ENCODE measurements around the gene SDK1.
"Not testable (repeated sequence)": the region's sequence is repeated elsewhere in the genome, so short reads cannot be mapped to it uniquely, and the experiment has no call there.

Gene SDK1

DNA sequence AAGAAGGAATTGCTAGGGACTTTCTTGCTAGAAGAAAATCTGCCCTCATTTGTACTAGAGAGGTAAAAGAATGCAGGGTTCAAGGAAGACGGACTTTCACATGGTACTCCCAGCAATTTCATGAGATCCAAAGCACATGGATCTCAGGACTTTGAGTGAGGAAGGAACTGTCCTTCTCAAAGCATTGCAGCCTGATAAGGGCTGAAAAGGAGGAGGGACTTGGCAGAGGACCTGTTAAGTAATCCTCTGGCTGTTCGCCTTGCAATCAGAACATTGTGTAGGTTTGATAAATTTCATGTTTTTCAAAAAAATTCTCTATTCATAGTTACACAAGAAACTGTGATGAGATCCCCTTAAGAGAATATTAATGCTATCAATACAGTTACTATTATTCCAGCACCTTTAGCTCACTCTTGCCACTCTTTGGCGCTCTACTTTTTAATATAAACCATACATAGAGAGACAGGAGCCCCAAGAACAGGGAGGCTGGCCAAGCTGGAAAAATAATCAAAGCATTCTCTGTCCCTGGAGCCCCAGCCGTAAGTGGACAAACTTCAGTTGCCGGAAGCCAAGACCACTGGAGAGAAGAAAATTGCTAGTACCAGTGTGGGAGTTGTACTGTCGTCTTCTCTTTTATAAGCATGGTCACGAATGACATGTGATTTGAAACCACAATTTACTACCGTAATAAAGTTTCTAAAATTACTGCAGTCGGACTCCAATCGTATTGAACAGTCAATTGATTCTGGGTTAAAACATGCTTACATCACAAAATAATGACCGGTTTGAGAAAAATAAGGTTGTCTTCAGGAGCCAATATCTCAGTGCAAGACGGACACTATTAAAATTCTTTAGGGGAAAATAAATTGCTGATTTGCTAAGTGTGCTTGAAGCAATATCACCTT lies 424.4 kb downstream of the SDK1 start:
- no peak for DNase-seq (ENCODE audit: low spot score)

DNA sequence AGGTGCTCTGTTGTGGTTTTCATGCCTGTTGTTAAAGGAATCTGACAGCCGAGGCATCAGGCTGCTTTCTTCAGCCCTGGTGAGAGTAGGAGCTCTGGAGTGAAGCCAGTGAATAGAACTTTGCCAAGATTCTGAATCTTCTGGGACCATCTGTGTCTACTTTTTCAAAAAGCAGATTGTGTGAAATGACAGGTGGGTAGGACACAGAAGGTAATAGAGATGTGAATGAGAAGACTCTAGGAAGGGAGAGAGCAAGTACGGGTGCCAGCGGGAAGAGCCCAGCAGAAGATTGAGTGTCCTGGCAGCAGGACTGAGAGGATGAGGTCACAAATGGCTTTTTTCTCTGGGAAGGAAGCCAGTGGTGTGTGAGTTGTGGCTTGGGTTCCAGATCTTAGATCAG lies 429.2 kb downstream of the SDK1 start:
- no peak for DNase-seq (ENCODE audit: low spot score)

DNA sequence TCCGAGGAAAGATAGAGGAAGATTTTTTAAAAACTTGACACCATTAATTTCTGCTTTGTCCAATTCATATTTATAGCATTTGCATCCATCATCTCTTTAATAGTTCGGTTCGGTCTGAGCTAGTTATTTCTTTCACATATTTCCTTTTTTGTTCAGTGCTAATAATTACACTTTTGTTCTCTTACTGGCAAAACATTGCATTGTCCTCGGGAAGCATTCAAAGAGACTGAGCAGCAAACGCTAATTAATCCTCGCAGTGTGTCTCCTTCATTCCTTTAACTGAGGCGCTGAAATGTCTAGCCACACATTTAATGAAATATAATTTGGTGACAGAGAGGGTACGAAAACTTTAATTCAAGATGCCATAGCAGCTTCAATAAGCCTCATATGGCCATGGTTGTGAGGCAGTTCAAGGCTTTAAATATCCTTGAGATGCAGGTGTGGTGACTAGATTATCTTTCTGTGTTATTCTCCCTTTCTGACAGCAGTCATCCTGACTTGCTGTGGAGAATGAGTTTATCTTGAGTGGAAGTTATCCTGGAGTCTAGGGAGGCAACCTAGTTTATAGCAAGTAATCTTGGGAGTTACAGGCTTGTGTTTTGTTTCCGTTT lies 431.4 kb downstream of the SDK1 start:
- no peak for DNase-seq (ENCODE audit: low spot score)

DNA sequence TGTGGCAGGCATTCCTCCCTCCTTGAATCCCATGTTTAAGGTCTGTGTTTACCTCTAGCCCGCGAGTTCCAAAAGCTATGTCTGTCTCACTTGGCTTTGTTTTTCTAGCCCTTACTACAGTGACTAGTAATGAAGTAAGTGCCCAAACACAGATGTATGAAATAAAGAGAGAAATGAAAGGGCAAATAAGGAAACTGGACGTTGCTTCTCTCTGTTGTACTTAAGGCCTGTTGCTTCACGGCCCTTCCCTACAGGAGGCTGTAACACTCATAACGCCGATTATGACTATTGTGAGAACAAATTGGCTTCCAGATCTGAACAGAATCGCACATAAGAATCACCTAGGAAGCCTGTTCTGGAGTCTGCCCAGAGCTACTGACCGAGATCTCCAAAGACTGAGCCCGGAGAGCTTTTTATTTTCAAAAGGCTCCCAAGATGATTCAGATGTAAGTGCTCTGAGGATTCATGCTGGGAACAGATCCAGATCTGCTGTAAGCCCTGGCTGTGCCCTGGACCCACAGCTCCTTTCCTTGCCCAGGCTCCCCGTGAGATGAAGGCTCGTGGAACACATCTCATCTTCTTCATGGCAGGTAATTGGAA lies 432.6 kb downstream of the SDK1 start:
- DNase-seq (ENCODE audit: low spot score): no peak

DNA sequence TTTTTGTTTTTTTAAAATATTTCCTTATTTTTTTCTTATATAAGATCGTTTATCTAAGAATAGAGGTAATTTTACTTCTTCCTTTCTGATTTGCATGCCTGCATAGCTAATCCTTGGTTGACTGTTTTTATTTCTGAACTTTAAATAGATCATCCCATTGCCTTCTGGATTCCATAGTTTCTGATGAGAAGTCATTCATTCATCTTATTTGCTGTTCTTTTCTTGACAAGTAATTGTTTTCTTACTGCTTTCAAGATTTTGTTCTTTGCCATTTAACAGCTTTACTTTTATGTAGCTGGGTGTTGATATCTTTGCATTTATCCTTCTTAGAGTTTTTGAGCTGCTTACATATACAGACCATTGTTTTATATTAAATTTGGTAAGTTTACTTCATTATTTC lies 437.9 kb downstream of the SDK1 start:
- no peak for DNase-seq (ENCODE audit: low spot score)

DNA sequence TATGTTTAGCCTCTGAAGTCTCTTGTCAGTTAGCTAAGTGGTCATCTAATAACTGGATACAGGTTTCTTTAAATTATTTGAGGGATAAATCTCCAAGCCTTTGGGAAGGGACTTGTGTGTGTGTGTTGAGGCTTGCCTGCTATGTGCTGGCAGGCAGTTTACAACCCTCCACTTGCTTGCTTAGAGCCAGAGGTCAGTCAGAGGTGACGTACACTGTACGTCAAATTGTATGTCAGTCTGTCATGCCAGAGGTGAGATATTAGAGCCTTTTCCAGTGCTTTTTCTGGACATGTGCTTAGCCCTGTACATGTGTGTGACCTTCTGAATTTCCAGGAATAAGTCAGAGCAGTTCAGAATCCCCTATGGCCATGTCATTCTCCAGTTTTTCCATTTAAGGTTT lies 438.9 kb downstream of the SDK1 start:
- no peak for DNase-seq (ENCODE audit: low spot score)

DNA sequence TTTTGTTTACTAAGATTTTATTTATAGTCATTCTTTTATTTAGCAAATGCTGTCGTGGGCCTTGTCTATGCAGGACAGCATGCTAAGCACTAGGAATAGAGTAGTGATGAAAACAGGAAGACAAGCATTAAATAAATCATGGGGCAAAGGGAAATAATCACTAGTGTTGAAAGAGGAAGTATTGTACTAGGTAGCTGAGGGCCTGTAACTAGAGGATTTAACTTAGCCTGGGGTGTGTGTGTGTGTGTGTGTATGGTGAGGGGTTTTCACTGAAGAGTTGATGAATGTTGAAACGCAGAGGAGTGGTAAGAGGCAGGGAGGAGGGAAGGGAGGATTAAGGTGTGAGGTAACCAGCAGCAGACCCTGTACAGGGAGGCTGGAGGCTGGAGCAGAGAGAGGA lies 446.4 kb downstream of the SDK1 start:
- DNase-seq (ENCODE audit: low spot score): no peak

DNA sequence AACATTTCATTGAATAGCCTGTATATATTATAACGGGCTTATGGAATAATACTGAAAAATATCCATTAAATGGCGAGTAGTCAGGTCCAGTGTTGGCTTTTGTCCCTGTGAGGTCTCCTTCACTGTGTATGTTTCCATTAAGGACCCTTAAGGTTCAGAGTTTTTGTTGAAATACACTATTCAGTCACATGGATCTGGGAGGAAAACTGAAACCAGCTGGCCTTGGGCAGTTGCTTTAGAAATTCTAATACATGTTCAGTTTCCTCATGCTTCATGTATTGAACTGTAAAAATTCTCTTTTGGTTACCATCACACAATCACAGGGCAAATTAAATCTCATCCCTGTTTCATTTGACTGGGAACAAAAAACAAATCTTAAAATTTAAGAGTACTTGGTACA lies 447.3 kb downstream of the SDK1 start:
- no peak for DNase-seq (ENCODE audit: low spot score)

DNA sequence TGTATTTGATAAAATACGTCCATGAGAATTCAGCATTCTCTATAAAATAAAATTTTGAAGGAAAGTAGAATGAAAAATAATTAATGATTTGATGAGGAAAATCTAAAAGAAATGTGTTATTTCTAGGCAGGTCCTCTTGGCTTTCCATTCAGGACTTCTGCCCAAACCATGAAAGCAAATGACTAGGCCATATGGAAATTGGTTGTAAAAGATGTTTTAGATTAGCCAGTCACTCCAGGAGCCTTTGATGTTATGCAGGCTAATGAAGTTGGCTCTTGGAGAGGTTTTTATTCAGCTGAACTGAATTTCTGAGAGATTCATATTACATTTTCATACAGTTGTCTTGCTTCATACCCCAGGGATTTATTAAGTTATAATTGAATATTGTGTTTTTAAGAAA lies 452.8 kb downstream of the SDK1 start:
- no peak for DNase-seq (ENCODE audit: low spot score)

DNA sequence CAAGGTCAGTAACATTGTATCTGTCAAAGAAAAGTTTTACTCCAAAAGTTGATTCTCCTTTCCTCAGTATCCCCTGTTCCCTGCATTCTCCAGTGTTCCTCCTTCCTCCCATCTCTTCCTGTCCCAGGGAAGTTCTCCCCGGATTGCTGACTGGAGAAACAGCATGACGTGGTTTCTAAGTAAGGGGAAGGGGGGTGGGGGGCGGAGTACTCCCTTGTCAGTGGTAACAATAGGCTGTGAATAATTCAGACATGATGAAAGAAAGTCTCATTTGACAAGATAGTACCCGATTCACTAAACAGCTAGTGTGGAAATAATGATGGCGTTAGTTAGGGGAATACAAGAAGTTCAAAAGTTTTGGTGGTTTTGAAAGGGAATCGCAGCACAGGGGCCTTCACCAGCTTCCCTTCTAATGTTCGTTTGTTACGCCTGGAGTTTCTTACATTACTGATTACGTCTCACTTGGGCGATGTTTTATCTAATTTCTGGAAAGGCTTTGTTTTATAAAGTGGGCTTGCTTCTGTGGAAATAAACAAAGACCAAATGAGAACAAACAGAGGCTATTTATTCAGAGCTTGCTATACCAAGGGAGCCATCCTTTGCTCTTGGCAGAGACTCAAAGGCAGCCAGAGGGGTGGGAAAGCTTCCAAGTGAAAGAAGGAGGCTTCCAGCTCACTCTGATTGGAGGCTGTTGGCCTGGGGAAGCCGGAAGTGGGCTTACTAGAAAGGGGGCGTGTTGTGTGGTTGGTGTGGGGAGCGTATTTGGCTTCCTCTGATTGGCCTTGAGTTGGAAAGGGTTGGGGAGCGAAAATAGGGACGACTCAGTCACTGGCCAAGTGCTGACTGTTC lies 453.7 kb downstream of the SDK1 start:
- no peak for DNase-seq (ENCODE audit: low spot score)

DNA sequence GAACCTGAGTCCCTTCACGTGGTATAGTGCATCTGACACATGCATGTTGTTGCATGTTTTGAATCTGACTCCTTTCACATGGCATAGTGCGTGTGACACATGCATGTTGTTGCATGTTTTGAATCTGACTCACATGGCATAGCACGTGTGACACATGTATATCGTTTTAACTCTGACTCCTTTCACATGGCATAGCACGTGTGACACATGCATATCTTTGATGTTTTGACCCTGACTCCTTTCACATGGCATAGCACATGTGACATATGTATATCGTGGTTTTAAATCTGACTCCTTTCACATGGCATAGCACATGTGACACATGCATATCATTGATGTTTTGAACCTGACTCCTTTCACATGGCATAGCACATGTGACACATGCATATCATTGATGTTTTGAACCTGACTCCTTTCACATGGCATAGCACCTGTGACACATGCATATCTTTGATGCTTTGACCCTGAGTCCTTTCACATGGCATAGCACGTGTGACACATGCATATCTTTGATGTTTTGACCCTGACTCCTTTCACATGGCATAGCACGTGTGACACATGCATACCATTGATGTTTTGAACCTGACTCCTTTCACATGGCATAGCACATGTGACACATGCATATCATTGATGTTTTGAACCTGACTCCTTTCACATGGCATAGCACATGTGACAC lies 454.9 kb downstream of the SDK1 start:
- not testable (repeated sequence) for DNase-seq (ENCODE audit: low spot score)

DNA sequence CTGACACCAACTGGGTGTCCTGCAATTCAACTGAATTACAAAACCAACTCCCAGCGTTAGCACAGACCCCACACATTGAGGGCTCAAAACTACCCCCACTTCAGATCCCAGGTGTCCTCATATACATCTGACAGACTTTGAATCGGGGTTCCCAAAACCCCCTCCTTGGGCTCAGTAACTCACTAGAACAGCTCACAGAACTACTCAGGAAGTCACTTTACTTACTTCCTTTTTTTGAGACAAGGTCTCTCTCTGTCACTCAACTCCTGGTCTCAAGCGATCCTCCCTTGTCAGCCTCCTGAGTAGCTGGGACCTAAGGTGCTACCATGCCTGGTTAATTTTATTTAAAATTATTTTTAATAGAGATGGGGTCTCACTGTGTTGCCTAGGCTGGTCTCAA lies 456.0 kb downstream of the SDK1 start:
- DNase-seq (ENCODE audit: low spot score): no peak

DNA sequence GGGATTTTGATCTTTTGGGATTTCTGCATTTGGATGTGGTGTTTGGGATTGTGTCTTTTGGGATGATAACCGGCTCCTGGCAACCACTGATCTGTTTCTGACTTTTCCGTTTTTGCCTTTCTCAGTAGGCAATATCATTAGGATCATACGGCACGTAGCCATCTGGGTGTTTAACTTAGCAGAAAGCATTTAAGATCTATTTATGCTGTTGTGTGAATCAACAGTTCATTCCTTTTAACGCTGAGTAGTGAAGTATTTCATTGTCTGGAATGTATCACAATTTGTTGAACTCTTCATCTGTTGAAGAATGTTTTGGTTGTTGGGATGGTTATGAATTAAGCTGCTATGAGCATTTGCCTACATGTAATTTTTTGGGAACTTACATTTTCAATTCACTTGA lies 459.6 kb downstream of the SDK1 start:
- DNase-seq (ENCODE audit: low spot score): no peak

DNA sequence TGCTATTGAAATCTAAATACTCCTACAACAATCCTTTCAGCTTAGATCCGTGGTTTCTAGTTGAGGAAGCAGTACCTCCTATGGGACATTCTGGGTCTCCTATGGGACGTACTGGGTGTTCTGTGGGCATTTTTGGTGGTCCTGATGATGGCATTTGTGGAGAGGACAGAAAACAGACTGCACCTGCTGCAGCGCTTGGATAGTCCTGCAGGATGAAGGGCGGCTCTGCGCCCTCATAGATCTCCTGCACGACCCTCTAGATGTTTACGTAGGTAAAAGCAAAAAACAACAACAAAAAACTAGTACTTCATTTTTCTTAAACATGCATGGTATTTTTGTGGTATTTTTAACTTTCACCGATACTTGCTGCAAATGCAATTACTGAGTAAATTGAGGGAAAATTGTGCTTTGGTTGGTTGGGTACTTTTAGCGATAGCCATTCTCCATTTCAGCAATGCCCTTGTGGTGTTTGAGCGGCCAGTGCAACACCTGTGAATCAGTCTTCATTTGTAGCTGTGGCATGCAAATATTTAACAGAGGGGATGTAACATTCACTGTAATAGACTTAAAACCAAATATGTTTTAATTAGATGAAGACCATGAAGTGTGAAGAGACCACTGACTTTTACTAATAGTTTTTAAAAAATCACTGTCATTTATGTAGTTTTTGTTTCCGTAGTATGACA lies 461.2 kb downstream of the SDK1 start:
- DNase-seq (ENCODE audit: low spot score): no peak

DNA sequence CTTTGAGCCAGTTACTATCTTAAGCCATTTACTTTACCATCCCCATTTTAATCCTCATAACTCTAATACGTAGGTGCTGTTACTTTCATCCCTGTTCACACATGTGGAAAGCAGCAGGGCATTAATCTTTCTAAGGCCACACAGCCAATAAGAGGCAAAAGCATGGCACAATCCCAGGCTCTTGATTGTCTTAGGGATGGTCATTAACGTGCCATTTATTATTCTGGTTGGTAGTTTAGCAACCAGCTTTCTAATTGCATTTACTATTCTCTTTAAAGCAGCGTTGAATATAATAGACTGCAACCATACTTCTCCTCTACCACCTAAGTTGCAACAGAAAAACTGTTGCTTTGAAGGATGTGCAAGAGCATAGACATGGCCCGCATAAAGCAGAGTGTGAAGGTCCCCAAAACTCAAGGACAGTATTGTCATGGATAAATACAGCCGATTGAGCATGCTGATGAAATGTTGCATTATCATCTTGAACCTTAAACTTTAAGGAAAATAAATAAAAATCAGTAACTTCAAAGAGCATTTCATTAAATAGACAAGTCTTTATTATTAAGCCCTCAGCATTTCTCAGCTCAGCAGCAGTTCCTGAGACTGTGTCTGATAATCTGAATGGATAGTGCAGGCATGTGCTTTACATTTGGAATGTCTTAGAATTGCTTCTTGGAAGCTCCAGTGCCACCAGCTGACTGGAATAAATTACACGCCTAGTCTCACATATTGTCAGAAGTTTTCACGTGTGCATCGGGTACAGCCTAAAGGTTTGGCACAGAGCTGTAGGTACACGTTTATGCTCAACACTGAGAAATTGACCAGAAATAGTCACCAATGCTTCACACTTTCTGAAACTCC lies 467.1 kb downstream of the SDK1 start:
- DNase-seq (ENCODE audit: low spot score): no peak

DNA sequence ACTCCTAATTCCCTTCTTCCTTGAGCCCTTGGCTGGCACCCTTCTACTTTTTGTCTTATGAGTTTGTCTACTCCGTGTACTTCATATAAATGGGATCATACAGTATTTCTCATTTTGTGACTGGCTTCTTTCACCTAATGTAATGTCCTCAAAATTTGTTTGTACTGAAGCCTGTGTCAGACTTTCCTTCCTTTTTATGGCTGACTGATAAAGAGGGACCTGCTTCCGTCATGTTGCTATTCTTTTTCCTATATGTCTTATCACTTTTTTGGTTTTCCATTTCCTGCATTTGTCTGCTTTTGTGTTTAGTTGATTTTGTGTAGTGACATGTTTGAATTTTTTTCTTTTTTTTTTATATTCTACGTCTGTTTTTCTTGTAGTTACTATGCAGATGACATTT lies 470.9 kb downstream of the SDK1 start:
- no peak for DNase-seq (ENCODE audit: low spot score)

DNA sequence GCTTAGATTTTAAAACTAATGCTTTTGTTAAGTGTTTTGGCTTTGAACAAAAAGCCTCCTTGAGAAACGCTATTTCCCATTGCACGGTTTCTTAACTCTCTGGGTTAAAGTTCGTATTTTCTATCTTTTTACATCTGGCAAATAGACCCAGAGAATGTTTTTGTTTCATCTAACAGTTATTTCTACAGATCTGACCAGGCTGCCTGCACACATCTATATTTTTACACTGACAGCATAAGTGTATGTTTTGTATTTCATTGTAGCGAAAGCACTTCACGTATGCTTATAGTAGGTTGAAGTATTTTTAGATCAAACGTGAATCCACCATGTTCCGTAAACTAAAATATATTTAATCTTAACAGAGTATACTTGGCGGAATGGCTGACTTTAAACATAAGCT lies 477.3 kb downstream of the SDK1 start:
- no peak for DNase-seq (ENCODE audit: low spot score)

DNA sequence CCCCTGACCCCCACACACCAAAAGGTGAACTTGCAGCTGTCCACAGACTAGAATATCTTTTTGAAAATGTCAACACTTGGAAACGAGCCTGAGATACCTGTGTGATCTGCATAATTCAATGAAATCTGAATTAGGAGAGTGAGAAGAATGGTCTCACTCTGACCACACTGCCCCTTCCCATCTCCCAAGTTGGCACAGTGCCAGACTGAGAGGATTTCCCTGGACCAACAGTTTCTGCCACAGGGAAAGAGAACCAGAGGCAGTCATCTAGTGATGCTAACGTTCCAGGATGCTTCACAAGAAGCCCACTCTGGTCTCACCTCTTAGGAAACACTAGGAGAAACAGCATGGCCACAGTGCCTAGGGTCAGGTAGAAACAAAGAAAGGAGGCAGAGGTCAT lies 479.0 kb downstream of the SDK1 start:
- DNase-seq (ENCODE audit: low spot score): no peak

DNA sequence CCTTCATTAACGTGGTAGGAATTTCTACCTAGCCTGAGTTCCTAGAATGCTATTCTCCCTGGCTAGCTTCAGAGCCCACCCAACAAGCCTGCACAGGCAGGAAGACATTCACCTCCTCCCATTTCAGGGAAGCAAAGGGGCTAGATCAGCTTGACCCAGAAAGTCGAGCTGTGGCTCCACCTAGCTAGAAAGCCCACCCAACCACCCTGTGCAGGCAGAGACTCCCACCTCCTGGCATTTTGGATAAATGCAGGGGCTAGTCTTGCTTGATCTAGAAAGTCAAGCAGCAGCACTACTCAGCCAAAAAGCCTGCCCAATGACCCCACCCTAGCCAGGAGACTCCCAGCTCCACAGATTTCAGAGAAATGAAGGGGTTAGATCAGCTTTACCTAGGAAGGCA lies 479.5 kb downstream of the SDK1 start:
- DNase-seq (ENCODE audit: low spot score): no peak

DNA sequence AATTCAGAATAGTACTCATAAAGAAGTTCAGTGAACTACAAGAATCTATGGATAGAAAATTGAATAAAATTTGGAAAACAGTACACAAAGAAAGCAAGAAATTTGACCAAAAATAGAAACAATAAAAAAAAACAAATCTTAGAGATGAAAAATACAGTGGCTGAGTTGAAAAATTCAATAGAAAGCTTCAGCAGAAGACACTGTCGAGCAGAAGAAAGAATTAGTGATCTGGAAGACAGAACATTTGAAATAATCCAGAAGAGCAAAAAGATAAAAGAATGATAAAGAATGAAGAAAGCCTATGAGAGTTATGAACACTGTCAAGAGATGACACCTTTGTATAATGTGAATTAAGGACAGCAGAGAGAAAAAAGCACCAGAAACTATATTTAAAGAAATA lies 480.6 kb downstream of the SDK1 start:
- no peak for DNase-seq (ENCODE audit: low spot score)
